Activated naive CD8-positive, alpha-beta T cell treated with anti-CD3 and anti-CD28 coated beads for 36 hours (primary cell): ENCODE results near the gene CTCFL. TPM values are rescaled to one million over a fixed set of nuclear protein-coding genes. Genes with fewer than 3 reads are reported as not detected.

Experiments
- DNase-seq: peaks from one replicate; pipeline ENCODE4 v3.0.0; 2021
- H3K27ac Mint-ChIP-seq: one replicate; pipeline ENCODE4 v1.8.0; 2022; ENCODE audit warnings: mild to moderate bottlenecking, moderate library complexity, mixed read lengths
- H3K27me3 Mint-ChIP-seq: one replicate; pipeline ENCODE4 v1.8.0; 2022; ENCODE audit warnings: mild to moderate bottlenecking, mixed read lengths
- H3K36me3 Mint-ChIP-seq: one replicate; pipeline ENCODE4 v1.8.0; 2021; ENCODE audit warnings: mild to moderate bottlenecking, mixed read lengths
- H3K4me1 Mint-ChIP-seq: one replicate; pipeline ENCODE4 v1.8.0; 2021; ENCODE audit warnings: mixed read lengths
- H3K4me3 Mint-ChIP-seq: one replicate; pipeline ENCODE4 v1.8.0; 2022; ENCODE audit warnings: mild to moderate bottlenecking, moderate library complexity, mixed read lengths
- H3K9me3 Mint-ChIP-seq: one replicate; pipeline ENCODE4 v1.8.0; 2022; ENCODE audit warnings: mixed read lengths
- total RNA-seq, 2 experiments: library from RNA; stranded (reverse); gene quantifications; one replicate each; pipeline ENCODE4 v1.2.3, GENCODE V29; 2021

Gene CTCFL
- total RNA-seq, 2 experiments from 2014 or later: not detected

GRCh38 chr20:57552471-57552870 lies 27.5 kb upstream of the CTCFL start:
- Mint-ChIP-seq H3K36me3 (no peaks in the 10 kb centered on the region), H3K27me3 (peaks cover 18% of the 10 kb centered on the region), H3K4me3 (no peak overlapping the region), H3K4me1 (no peaks in the 10 kb centered on the region), H3K9me3 (no peaks in the 10 kb centered on the region), H3K27ac (no peak overlapping the region)
- no peak for DNase-seq

GRCh38 chr20:57548177-57549058 lies 23.5 kb upstream of the CTCFL start:
- Mint-ChIP-seq H3K4me1 (peaks cover 10% of the 10 kb centered on the region), H3K27ac (no peak overlapping the region), H3K36me3 (no peaks in the 10 kb centered on the region), H3K9me3 (no peaks in the 10 kb centered on the region), H3K4me3 (no peak overlapping the region), H3K27me3 (peaks cover 4% of the 10 kb centered on the region)
- DNase-seq: no peak

GRCh38 chr20:57546956-57547649 lies 22.2 kb upstream of the CTCFL start:
- peaks cover 4% of the 10 kb centered on the region for H3K27me3 Mint-ChIP-seq
- no peak for DNase-seq
- no peaks in the 10 kb centered on the region for H3K9me3 Mint-ChIP-seq
- H3K36me3 Mint-ChIP-seq: no peaks in the 10 kb centered on the region
- H3K4me3 Mint-ChIP-seq: no peak overlapping the region
- no peak overlapping the region for H3K27ac Mint-ChIP-seq
- H3K4me1 Mint-ChIP-seq: peaks cover 10% of the 10 kb centered on the region

GRCh38 chr20:57545927-57546662 lies 21.2 kb upstream of the CTCFL start:
- Mint-ChIP-seq H3K4me3 (no peak overlapping the region), H3K27ac (no peak overlapping the region), H3K36me3 (no peaks in the 10 kb centered on the region), H3K9me3 (no peaks in the 10 kb centered on the region), H3K27me3 (peaks cover 4% of the 10 kb centered on the region), H3K4me1 (peaks cover 10% of the 10 kb centered on the region)
- DNase-seq: no peak

GRCh38 chr20:57544838-57545564 lies 20.1 kb upstream of the CTCFL start:
- no peak for DNase-seq
- no peak overlapping the region for H3K27ac Mint-ChIP-seq

GRCh38 chr20:57543754-57544153 lies 18.8 kb upstream of the CTCFL start:
- H3K9me3 Mint-ChIP-seq: no peaks in the 10 kb centered on the region
- peaks cover 10% of the 10 kb centered on the region for H3K4me1 Mint-ChIP-seq
- peaks cover 2% of the 10 kb centered on the region for H3K36me3 Mint-ChIP-seq
- no peak overlapping the region for H3K4me3 Mint-ChIP-seq
- H3K27ac Mint-ChIP-seq: no peak overlapping the region
- no peak for DNase-seq
- H3K27me3 Mint-ChIP-seq: peaks cover 8% of the 10 kb centered on the region

More at GRCh38 chr20:57544838-57545564, 20.1 kb upstream of the CTCFL start:
- H3K36me3 Mint-ChIP-seq: no peaks in the 10 kb centered on the region
- no peaks in the 10 kb centered on the region for H3K9me3 Mint-ChIP-seq
- H3K27me3 Mint-ChIP-seq: peaks cover under 1% of the 10 kb centered on the region
- H3K4me1 Mint-ChIP-seq: peaks cover 10% of the 10 kb centered on the region
- no peak overlapping the region for H3K4me3 Mint-ChIP-seq

GRCh38 chr20:57540890-57541580 lies 16.1 kb upstream of the CTCFL start:
- H3K27ac Mint-ChIP-seq: no peak overlapping the region
- peaks cover 6% of the 10 kb centered on the region for H3K4me1 Mint-ChIP-seq
- H3K9me3 Mint-ChIP-seq: no peaks in the 10 kb centered on the region
- DNase-seq: no peak
- peaks cover 27% of the 10 kb centered on the region for H3K27me3 Mint-ChIP-seq
- H3K4me3 Mint-ChIP-seq: no peak overlapping the region
- peaks cover 2% of the 10 kb centered on the region for H3K36me3 Mint-ChIP-seq

DNA sequence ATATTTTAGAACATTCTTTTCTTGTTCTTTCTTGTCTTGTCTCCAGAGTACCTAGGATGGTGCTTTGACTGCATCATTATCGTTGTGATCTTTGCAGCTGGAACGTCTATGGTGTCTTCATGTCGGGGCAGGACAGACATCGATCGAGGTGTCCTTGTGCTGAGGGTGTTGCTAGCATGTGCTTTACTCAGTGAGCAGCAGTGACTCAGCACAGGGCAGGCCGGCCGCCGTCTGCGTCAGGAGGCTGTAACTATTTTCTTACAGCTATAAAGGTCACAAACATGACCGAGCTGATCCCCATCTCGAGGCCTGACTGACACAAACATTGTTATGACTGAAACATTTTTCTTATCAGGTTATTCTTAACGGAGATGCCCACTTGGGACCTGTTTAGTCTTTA lies 14.9 kb upstream of the CTCFL start:
- Mint-ChIP-seq H3K27me3 (peaks cover 31% of the 10 kb centered on the region), H3K9me3 (no peaks in the 10 kb centered on the region), H3K27ac (no peak overlapping the region), H3K36me3 (peaks cover 2% of the 10 kb centered on the region), H3K4me1 (no peaks in the 10 kb centered on the region), H3K4me3 (no peak overlapping the region)
- DNase-seq: no peak

- H3K36me3 Mint-ChIP-seq: peaks cover 2% of the 10 kb centered on the region
- no peak overlapping the region for H3K27ac Mint-ChIP-seq
- no peak for DNase-seq
- H3K4me3 Mint-ChIP-seq: no peak overlapping the region
- no peaks in the 10 kb centered on the region for H3K9me3 Mint-ChIP-seq
- no peaks in the 10 kb centered on the region for H3K4me1 Mint-ChIP-seq
- H3K27me3 Mint-ChIP-seq: peaks cover 31% of the 10 kb centered on the region
Measured at GRCh38 chr20:57537822-57538221, 12.9 kb upstream of the CTCFL start.

DNA sequence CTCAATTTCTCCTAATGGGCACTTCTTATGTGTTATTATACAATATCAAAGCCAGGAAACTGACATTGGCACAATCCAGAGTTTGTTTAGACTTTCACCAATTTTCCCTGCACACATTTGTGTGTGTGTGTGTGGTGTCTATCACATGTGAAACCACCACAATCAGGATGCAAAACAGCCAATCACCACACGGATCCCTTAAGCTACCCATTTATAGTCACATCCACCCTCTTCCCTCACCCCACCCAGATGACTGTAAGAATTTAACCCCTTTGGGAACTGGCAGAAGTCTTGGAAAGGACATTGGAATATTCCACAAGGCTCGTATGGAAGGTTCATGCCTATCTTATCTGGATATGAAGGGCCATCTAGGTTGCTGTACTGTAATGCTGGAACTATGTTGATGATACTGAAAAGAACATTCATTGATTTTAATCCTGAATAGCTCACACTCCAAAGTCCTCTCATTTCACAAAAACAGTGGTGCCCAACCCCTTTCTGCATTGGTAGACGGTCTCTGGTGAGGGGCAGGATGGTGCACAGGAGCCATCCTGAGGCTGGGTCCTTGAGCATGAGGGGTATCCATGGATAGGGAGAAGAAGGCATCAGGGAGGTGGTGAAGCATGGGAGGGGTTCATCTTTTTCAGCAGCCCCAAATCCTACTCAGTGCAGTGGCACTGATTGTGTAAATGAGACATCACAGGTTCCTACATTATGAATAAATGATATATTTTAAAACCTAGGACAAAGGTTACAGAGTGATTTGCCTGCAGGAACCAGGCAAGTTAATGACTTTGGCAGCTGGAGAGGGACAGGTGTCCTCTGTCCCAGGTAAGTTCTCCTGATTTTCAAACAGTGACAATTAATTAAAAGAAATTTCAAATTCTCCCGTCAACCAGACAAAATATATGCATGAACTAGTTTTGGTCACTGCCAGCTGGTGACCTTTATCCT lies 12.1 kb upstream of the CTCFL start:
- Mint-ChIP-seq H3K4me3 (no peak overlapping the region), H3K27me3 (peaks cover 31% of the 10 kb centered on the region)

GRCh38 chr20:57536120-57536708 lies 11.3 kb upstream of the CTCFL start:
- H3K27ac Mint-ChIP-seq: no peak overlapping the region
- H3K9me3 Mint-ChIP-seq: no peaks in the 10 kb centered on the region
- peaks cover 31% of the 10 kb centered on the region for H3K27me3 Mint-ChIP-seq

More for the DNA sequence above, 12.1 kb upstream of the CTCFL start:
- Mint-ChIP-seq H3K9me3 (no peaks in the 10 kb centered on the region), H3K27ac (no peak overlapping the region), H3K4me1 (no peaks in the 10 kb centered on the region), H3K36me3 (peaks cover 2% of the 10 kb centered on the region)
- DNase-seq: no peak

GRCh38 chr20:57535297-57535696 lies 10.4 kb upstream of the CTCFL start:
- Mint-ChIP-seq H3K9me3 (no peaks in the 10 kb centered on the region), H3K4me1 (no peaks in the 10 kb centered on the region), H3K4me3 (no peak overlapping the region), H3K27ac (no peak overlapping the region), H3K36me3 (peaks cover 2% of the 10 kb centered on the region), H3K27me3 (peaks cover 31% of the 10 kb centered on the region)
- no peak for DNase-seq

More at GRCh38 chr20:57536120-57536708, 11.3 kb upstream of the CTCFL start:
- H3K36me3 Mint-ChIP-seq: peaks cover 2% of the 10 kb centered on the region
- no peak overlapping the region for H3K4me3 Mint-ChIP-seq
- no peaks in the 10 kb centered on the region for H3K4me1 Mint-ChIP-seq
- no peak for DNase-seq

DNA sequence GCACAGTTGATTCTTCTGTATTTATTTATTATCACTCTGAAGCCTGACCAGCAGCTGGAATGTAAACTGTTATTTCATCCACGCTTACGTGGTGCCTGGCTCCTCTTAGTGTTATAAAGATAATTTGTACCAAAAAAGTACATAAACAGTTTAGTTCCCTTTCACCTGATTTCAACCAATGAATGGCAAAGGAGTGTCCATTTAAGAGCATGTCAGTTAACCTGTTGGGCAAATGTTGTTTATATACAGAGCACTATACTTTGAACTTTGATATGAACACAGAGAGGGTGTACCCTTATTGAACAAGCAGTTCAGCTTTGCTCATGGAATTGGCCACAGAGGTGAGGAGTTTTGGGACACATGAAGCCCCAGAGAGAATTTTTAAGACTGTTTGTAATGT lies 7.2 kb upstream of the CTCFL start:
- H3K4me1 Mint-ChIP-seq: no peaks in the 10 kb centered on the region
- H3K9me3 Mint-ChIP-seq: no peaks in the 10 kb centered on the region
- H3K27ac Mint-ChIP-seq: no peak overlapping the region

More for the DNA sequence above, 7.2 kb upstream of the CTCFL start:
- no peak overlapping the region for H3K4me3 Mint-ChIP-seq
- H3K36me3 Mint-ChIP-seq: no peaks in the 10 kb centered on the region
- H3K27me3 Mint-ChIP-seq: peaks cover 13% of the 10 kb centered on the region
- no peak for DNase-seq
